Stimulated activated CD8-positive, alpha-beta memory T cell treated with anti-CD3 and anti-CD28 coated beads, Interleukin-7, amount 100 ng/mL, for 24 hours (primary cell): ENCODE data around the gene SEZ6L.

ENCODE experiments used
- DNase-seq: peaks from one replicate; pipeline ENCODE4 v3.0.0-alpha.2; 2020; ENCODE audit warnings: low read depth

SEZ6L gene

DNA sequence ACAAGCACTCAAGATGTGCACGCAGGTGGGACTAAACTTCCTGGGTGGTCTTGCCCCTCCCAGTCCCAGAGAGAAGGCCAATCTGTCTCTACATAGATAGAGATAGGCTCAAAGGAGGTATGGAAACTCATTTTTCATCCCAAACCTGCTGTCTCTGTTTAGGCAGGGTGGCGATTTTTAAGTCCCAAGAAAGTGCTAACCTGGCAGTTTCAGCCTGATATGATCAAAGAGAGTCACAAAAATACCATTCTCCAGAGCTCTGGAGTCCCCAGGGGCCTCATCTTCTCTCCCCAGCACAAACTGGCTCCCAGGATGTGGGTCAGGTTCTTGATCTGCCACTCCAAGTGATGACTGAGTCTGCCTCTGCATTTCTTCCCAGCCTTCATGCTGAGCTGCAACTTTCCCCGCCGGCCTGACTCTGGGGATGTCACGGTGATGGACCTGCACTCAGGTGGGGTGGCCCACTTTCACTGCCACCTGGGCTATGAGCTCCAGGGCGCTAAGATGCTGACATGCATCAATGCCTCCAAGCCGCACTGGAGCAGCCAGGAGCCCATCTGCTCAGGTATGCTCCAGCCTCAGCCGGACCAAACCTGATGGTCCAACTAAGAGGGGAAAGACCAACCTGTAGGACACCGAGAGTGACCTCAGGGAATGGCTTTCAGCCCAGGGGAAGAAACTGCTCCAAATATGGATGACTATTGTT, 129.5 kb downstream of the SEZ6L start:
- DNase-seq: no peak

DNA sequence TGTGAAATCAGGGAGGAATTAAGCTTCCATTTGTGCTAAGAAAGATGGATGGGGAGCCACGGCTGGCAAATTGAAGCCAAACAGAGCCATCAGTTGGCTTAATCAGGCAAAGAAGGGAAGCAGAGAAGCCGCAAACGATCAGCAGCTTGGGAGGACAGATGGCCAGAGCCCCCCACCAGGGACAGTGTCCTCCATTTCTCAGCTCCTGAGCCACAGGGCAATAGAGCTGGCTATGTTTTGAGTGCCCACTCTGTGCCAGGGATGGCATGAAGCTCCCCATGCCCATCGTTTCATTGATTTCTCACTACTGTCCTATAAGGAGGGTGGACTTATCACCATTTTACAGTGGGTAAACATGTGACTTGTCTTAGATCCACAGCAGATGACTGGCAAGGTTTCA, 133.5 kb downstream of the SEZ6L start:
- DNase-seq: no peak

DNA sequence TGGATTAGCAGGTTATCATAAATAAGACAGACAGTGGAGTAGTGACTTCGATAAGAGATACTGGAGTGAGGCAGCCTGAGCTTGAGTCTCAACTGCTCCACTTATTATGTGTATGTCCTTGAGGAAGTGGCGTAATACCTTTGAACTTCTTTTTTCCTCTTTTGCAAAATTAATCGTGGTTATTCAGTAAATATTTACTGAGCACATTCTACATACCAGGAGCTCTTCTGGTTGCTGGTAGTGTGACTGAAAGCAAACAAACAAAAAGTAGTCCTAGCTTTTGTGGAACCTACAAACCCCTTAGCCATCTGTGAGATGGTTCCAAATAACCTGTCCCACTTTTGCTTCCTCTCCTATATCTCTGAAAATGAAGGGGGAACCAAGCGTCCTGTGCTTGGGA, 134.2 kb downstream of the SEZ6L start:
- no peak for DNase-seq

DNA sequence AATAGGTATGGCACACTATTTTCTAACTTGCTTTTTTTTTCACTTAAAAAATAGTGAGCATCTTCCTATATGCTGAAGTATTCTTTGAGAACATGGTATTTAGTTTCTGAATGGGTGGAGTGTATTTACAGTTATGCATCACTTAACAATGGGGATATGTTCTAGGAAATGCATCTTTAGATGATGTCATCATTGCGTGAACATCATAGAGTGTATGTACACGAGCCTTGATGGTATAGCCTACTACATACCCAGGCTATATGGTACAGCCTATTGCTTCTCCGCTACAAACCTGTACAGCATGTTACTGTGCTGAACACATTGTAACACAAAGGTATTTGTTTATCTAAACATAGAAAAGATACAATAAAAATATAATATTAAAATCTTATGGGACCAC, 135.5 kb downstream of the SEZ6L start:
- DNase-seq: no peak

GRCh38 chr22:26308467-26308866, 139.2 kb downstream of the SEZ6L start:
- no peak for DNase-seq

GRCh38 chr22:26310616-26311015, 141.4 kb downstream of the SEZ6L start:
- DNase-seq: no peak

DNA sequence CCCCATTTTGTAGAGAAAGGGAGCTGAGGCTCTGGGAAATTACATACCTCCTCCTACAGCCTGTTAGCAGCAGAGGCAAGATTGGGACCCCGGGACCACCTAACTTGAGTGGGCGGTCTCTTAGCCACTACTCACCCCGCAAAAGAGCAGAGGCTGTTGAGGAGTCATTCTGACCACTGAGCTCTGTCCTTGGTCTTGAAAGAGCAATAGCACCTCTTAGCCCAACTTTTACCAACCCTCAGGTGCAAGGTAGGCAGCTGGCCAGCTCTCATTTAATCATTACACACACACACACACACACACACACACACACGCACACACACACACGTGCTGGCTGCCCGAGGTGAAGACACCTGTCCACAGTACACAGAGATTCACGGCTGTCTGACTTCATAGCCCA, 144.0 kb downstream of the SEZ6L start:
- no peak for DNase-seq

DNA sequence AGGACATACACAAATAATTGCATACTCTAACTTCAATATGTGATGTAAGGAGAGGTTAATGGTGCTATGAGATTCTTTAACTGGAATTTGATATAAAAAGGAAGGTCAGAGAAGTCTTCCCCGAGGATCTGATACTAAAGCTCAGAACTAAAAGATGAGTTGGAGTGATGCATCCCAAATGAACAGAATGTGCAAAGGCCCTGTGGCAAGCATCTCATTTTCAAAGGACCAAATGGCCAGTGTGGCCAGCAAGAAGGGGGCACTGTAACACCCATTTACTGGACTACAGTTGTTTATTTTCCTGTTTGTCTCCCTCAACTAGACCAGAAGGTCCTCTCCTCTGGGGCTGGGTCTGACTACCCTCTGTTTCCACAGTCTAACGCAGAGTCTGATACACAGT, 144.9 kb downstream of the SEZ6L start:
- no peak for DNase-seq

- DNase-seq: no peak
Measured at GRCh38 chr22:26314656-26315055, 145.4 kb downstream of the SEZ6L start.

DNA sequence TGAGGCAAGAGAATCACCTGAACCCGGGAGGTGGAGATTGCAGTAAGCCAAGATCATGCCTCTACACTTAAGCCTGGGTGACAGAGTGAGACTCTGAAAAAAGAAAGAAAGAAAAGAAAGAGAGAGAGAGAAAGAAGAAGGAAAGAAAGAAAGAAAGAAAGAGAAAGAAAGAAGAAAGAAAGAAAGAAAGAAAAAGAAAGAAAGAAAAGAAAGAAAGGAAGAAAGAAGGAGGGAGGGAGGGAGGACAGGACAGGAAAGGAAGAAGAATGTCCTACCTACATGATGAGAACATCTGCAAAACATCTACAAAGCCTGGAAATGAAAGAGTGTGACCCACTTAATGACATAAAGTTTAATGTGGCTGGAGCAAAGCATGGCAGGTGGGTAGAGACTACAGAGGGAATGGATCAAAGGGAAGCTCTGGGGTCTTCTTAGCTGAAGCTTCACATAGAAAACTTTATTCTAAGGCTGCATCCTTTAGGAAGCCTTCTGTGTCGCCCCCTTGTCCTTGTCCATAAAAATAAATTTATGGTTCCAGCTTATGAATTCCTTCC, 147.5 kb downstream of the SEZ6L start:
- no peak for DNase-seq

DNA sequence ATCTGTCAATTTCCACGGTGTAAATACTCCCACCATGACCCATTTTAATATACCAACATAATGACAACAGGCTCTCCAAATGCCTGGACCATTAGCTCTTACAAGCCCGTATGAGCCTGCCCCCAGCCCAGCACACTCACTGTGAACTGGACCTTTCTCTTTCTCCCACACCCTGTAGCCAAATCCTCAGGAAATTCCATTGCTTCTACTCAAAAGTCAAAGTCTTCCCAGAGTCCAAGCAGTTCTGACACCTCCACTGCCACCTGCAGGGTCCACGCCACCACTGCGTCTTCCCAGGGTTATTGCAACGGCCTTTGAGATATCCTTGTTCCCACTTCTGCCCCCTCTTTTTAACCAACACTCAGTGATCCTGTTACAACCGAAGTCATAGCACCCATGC, 149.7 kb downstream of the SEZ6L start:
- DNase-seq: no peak

GRCh38 chr22:26320447-26320846, 151.2 kb downstream of the SEZ6L start:
- DNase-seq: no peak

- DNase-seq: no peak
Measured at GRCh38 chr22:26321469-26321913, 152.2 kb downstream of the SEZ6L start.

DNA sequence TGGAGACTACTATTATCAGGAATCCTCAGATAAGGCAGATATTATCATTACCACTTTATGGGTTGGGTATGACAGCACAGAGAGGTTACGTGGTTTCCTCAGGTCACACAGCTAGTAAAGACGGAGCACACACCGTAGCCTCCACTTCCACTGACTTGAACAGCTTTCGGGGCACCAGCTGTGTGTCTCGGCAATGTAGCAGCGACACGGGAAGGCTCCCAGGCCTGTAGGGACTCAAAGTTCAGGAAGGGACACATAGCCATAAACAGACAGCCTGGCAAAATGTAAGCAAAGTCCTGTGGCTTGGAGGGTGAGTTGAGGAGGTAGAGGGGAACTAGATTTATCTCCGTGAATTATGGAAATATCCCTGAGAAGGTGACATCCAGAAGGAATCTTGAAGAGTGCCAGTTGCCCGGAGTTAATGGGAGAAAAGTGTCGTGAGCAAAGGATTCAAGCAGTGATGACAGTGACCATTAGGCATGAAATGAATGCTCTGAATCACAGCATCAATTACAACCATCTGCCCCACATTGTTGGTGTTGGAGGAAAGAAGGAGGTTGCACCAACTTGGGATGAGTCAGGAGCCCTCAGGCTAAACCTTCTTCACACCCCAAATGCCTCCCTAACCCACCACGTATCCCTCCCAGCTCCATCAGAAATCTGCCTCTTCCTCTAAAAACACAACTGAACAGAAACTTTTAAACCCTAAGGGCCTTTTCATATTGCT, 153.1 kb downstream of the SEZ6L start:
- DNase-seq: no peak

- no peak for DNase-seq
Measured at GRCh38 chr22:26323013-26323412, 153.8 kb downstream of the SEZ6L start.

DNA sequence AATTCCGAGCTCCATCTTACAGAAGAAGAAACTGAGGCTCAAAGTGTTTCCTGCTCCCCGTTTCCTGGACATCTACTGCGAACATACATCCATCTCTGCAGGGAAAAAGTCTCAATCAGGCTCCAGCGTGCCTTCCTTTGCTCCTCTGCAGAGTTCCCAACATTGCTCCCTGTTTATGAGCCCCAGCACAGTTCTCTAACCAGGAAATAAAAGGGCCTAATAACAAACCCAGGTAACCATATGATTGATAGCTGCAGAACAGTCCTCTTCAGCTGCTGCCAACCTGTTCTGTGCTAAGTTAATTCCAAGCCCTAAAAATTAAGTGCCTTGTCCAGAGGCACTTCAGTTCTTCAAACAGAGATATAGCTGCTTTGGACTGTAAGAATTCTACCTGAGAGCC, 154.9 kb downstream of the SEZ6L start:
- DNase-seq: no peak

DNA sequence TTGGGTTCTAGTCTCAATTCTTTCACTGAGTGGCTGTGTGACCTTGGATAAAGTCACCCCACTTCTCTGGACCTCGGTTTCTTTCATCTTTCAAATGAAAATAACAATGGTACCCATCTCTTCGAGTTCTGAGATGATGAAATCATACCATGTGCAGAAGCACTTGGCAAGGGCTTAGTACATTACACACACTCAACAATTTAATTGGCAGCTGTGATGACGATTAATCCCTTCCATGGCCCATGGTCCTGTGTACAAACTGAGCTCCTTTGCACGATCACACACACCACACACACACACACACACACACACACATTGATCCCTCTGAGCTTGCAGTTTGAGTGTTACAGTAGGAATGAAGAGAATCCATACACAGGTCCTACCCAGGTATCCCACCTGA, 156.4 kb downstream of the SEZ6L start:
- no peak for DNase-seq

DNA sequence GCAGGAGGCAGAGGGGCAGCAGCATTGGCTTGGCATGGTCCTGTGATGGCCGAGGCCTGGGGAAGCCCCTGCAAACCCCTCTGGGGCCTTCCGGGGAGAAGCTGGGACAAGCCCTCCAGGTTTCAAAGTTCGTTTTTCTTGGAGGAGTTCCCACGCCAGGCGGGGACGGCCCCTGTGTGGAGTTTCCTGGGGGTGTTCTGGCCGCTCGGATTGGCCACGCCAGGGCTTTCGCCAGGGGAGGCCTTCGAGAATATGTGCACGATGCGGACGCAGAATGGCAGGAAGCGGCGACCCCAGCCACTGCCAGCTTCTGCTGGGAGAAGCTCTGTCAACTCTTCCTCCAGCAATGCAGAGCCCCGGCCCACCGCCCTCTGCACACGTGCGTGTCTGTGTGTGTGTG, 157.5 kb downstream of the SEZ6L start:
- DNase-seq: no peak

DNA sequence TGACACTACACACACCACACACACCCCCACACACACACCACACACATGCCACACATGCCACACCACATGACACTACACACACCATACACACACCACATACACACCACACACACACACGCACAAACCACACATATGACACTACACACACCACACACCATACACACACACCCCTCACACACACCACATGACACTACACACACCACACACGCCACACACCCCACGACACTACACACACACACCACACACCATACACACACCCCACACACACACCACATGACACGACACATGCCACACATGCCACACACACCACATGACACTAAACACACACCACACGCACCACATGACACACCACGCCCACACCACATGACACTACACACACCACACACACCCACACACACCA, 158.0 kb downstream of the SEZ6L start:
- no peak for DNase-seq

GRCh38 chr22:26328221-26328620, 159.0 kb downstream of the SEZ6L start:
- no peak for DNase-seq

DNA sequence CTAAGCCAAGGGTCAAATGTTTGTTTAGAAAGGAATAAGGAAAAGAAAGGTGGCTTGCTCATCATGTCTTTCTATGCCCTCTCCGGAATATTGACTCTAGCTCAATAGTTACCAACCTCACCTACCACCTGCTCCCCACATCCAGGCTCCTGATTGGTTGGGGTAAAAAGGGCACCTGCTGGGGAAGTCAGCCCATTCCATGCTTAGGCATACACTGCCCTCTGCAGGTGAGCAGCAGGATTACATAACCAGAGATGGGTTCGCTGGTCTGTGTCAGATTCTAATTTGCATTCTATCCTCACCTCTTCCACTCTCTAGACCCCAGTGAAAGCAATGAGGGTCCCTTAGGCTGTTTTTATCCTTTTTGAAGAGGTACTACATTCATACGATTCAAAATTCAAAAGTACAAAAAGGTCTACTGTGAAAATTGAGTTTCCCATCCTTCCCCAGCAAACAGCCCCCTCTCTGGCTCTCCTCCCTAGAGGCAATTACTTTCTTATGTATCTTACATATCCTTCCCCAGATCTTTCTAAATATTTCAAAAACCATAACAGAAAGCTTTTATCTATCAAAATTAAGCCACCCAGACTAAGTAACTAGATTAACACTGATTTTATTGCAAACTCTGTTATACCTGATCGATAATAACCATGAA, 161.8 kb downstream of the SEZ6L start:
- DNase-seq: peak; percentile 26

GRCh38 chr22:26333088-26333800, 164.0 kb downstream of the SEZ6L start:
- DNase-seq: no peak
